OCI-LY1 (cell line): ENCODE results near the gene PDAP1.

Experiments used
- CTCF ChIP-seq: fragments of 200-600 bp; sonication (generic), shearing (Covaris generic); IDR thresholded peaks from 2 replicates; pipeline ENCODE4 v1.5.1; 2017; ENCODE audit warnings: mild to moderate bottlenecking, antibody characterized with exemption, low read length, moderate library complexity, mixed read lengths
- EZH2 ChIP-seq: fragments of 200-600 bp; sonication (generic), shearing (Covaris generic); IDR thresholded peaks from 2 replicates; pipeline ENCODE4 v1.8.0; 2017; ENCODE audit warnings: borderline replicate concordance, mixed run types, mild to moderate bottlenecking, antibody characterized with exemption, low read length, moderate library complexity, mixed read lengths

GRCh38 chr7:99389772-99390171 is 18.6 kb downstream of the PDAP1 start:
- TF ChIP-seq CTCF: no peak
- no peak for TF ChIP-seq EZH2
